K562 (cell line): ENCODE measurements around the gene MRPS33. TPM values are rescaled to one million over a fixed set of nuclear protein-coding genes. Genes with fewer than 3 reads are reported as not detected.

Source experiments
- ATAC-seq: fragments of 200-7000 bp; cut with Tn5 transposase; 3 replicates; pipeline ENCODE4 v1.9.1; 2020; ENCODE audit warnings: moderate library complexity
- BruUV-seq: library from RNA; stranded (reverse); fragments of 400-500 nt; replicated peaks from 2 replicates; lab custom pipeline; 2021; lab: Mats Ljungman, UMichigan
- CTCF ChIA-PET: fragments of 300-600 bp; formaldehyde crosslinking; extraction: SDS; loops from one replicate; lab custom pipeline; 2021; ENCODE audit warnings: low intra/inter-chr PET ratio; lab: Yijun Ruan, JAX
- POLR2A ChIA-PET: fragments of 300-600, 350-650 bp; sonication (Branson Sonifier 250); formaldehyde crosslinking; extraction: SDS; loops from one replicate; lab custom pipeline; 2021; ENCODE audit warnings: antibody characterized with exemption, inconsistent platforms; lab: Yijun Ruan, JAX
- DNase-seq, 4 experiments: peaks; one replicate each; pipeline versions ENCODE4 v3.0.0 to v3.0.0-alpha.2; 2011 to 2018; ENCODE audit warnings: low spot score in 3 of 4, mixed read lengths in 3 of 4; ENCODE audit errors: extremely low read depth in 1 of 4
- FAIRE-seq: peaks from 2 replicates; lab custom pipeline; 2011; peaks lifted over from hg19 to GRCh38; lab: Jason Lieb, UNC
- H2AFZ ChIP-seq: 2 replicates; pipeline ENCODE4 v1.6.0; 2011; ENCODE audit warnings: low read depth, low read length, control low read depth, inconsistent platforms
- H3K27ac ChIP-seq: fragments of 200-600 bp; 3 replicates; pipeline ENCODE4 v1.8.0; 2011; ENCODE audit warnings: low read depth, mild to moderate bottlenecking, control low read depth, inconsistent platforms, low read length, moderate library complexity, mixed read lengths; ENCODE audit errors: extremely low read depth
- H3K27me3 ChIP-seq, 2 experiments: fragments of 300-600 bp in 1 of 2; 2 replicates in 1 of 2; 3 replicates in 1 of 2; pipeline versions ENCODE4 v1.6.0 to v1.8.0; 2011; ENCODE audit warnings: inconsistent platforms in 2 of 2, low read length in 2 of 2, mild to moderate bottlenecking in 1 of 2, mixed read lengths in 1 of 2, moderate library complexity in 1 of 2; ENCODE audit not compliant: control insufficient read depth in 2 of 2, insufficient read depth in 2 of 2
- H3K36me3 ChIP-seq: fragments of 300-600 bp; 3 replicates; pipeline ENCODE4 v1.8.0; 2011; ENCODE audit warnings: mild to moderate bottlenecking, low read length, inconsistent platforms; ENCODE audit not compliant: control insufficient read depth, insufficient read depth
- H3K4me1 ChIP-seq, 2 experiments: fragments of 200-600 bp in 1 of 2; replicated peaks in 1 of 2; 2 replicates in 1 of 2; 3 replicates in 1 of 2; pipeline versions ENCODE4 v1.5.1 to v1.8.0; 2011; ENCODE audit warnings: inconsistent platforms in 2 of 2, low read length in 2 of 2, mild to moderate bottlenecking in 1 of 2, mixed read lengths in 1 of 2, moderate library complexity in 1 of 2; ENCODE audit not compliant: control insufficient read depth in 2 of 2, insufficient read depth in 2 of 2
- H3K4me2 ChIP-seq: 2 replicates; pipeline ENCODE4 v1.6.1; 2011; ENCODE audit warnings: low read length, control low read depth, inconsistent platforms, mixed read lengths; ENCODE audit not compliant: insufficient read depth
- H3K4me3 ChIP-seq: fragments of 200-600 bp; sonication (generic), shearing (Covaris generic); 2 replicates; pipeline ENCODE4 v1.5.1; 2016; ENCODE audit warnings: control low read depth, inconsistent platforms
- H3K79me2 ChIP-seq: fragments of 200-600 bp; 3 replicates; pipeline ENCODE4 v1.8.0; 2011; ENCODE audit warnings: low read length, inconsistent platforms; ENCODE audit not compliant: control insufficient read depth, insufficient read depth
- H3K9ac ChIP-seq, 2 experiments: 2 replicates each; pipeline versions ENCODE4 v1.6.0 to v1.6.1; 2011; ENCODE audit warnings: low read depth in 2 of 2, low read length in 2 of 2, control low read depth in 1 of 2, inconsistent platforms in 1 of 2, mild to moderate bottlenecking in 1 of 2, mixed read lengths in 1 of 2; ENCODE audit not compliant: insufficient read depth in 1 of 2
- H3K9me1 ChIP-seq: one replicate; pipeline ENCODE4 v1.6.0; 2011; ENCODE audit warnings: inconsistent platforms, mild to moderate bottlenecking, low read length, moderate library complexity; ENCODE audit not compliant: control insufficient read depth, insufficient read depth
- H3K9me3 ChIP-seq: replicated peaks from 2 replicates; pipeline ENCODE4 v1.5.1; 2011; ENCODE audit warnings: low read depth, low read length, inconsistent platforms; ENCODE audit not compliant: control insufficient read depth, insufficient read depth
- H4K20me1 ChIP-seq: replicated peaks from 2 replicates; pipeline ENCODE4 v1.6.1; 2011; ENCODE audit warnings: low read length, inconsistent platforms, mixed read lengths; ENCODE audit not compliant: control insufficient read depth, insufficient read depth
- CTBP1 ChIP-seq: fragments of 450-650 bp; IDR thresholded peaks from 2 replicates; pipeline ENCODE4 v1.6.1; 2016; ENCODE audit warnings: borderline replicate concordance
- FOSL1 ChIP-seq: fragments of 200-800 bp; sonication (Bioruptor generic); conservative IDR thresholded peaks from 2 replicates; pipeline ENCODE4 v1.6.1; 2016; ENCODE audit warnings: missing genetic modification characterization, missing compliant biosample characterization
- OTX1 ChIP-seq: fragments of 450-650 bp; formaldehyde crosslinking; IDR thresholded peaks from 2 replicates; pipeline ENCODE4 v1.4.0; 2022; ENCODE audit warnings: mild to moderate bottlenecking
- RBM25 ChIP-seq: fragments of 200-400 bp; formaldehyde crosslinking; IDR thresholded peaks from 2 replicates; pipeline ENCODE4 v1.6.1; 2018; ENCODE audit warnings: low read length, low read depth, moderate library complexity; ENCODE audit not compliant: severe bottlenecking
- ZKSCAN1 ChIP-seq: fragments of 150-350 bp; IDR thresholded peaks from 2 replicates; pipeline ENCODE4 v1.6.1; 2016; ENCODE audit warnings: low read depth, low read length
- ZNF239 ChIP-seq: fragments of 250-450 bp; sonication (Bioruptor Pico); IDR thresholded peaks from 2 replicates; pipeline ENCODE4 v1.4.0; 2020; ENCODE audit warnings: mild to moderate bottlenecking
- WGBS: fragments of 100-300 bp; shearing (Covaris generic); methylation state at CpG from one replicate; pipeline ENCODE4 v1.1.6; 2016; ENCODE audit warnings: low coverage, mixed read lengths; ENCODE audit not compliant: insufficient coverage; ENCODE audit errors: missing lambda C conversion rate; 5-methylcytosine and 5-hydroxymethylcytosine counted together
- in situ Hi-C: fragments of 300-500 bp; cut with MboI; formaldehyde crosslinking; loops from 4 replicates; pipeline ENCODE4 v1.15.0; 2018; ENCODE audit warnings: inconsistent platforms, mixed read lengths
- intact Hi-C: fragments of 100-400 bp; cut with micrococcal nuclease; formaldehyde crosslinking; loops from 2 replicates; pipeline ENCODE4 v1.14.2; 2022
- polyA plus RNA-seq, 8 experiments: library from polyadenylated mRNA; depleted of rRNA in 4 of 8; stranded (reverse) in 5 of 8; unstranded in 3 of 8; fragments of >200 nt; fragmentation: Nextera tagmentation in 2 of 8; fragmentation: Illumina TruSeq in 1 of 8; extraction: Ambion mirVana in 2 of 8; extraction: Trizol in 1 of 8; gene quantifications; 2 replicates each; pipeline versions ENCODE4 v1.2.1 to v1.2.3, GENCODE V29; 2011 to 2014; ENCODE audit warnings: inconsistent platforms in 1 of 8, missing spikeins in 1 of 8
- total RNA-seq, 7 experiments: library from RNA; depleted of rRNA in 6 of 7; stranded (reverse); fragments of >200 nt in 6 of 7; fragmentation: Illumina TruSeq in 2 of 7; extraction: Trizol in 2 of 7; gene quantifications; 2 replicates each; pipeline versions ENCODE4 v1.2.1 to v1.2.3, GENCODE V29; 2011 to 2021; ENCODE audit warnings: low replicate concordance in 1 of 7
- TF ChIP-seq, protein P1 (sequence below), 2 experiments: fragments of 200-800 bp in 1 of 2; sonication (Bioruptor generic) in 1 of 2; sonication (generic) in 1 of 2; formaldehyde crosslinking in 1 of 2; IDR thresholded peaks in 1 of 2; conservative IDR thresholded peaks in 1 of 2; 2 replicates each; pipeline versions ENCODE4 v1.5.0 to v1.6.1; 2016 to 2020; ENCODE audit warnings: missing compliant biosample characterization in 1 of 2, missing genetic modification characterization in 1 of 2, missing genetic modification reagents in 1 of 2

Gene MRPS33
- total and polyA plus RNA-seq, 9 of the 15 experiments (the other 6 are each of a cell fraction or from before 2014, with no cell fraction given), result 81.1 to 442 (median 149) TPM

GRCh38 chr7:141017555-141017954, 2.8 kb upstream of the MRPS33 start:
- no peaks in the 10 kb centered on the region for H3K9me1 ChIP-seq
- no peak overlapping the region for H3K4me2 ChIP-seq
- POLR2A ChIA-PET, result no interaction called here
- ATAC-seq (no peak), DNase-seq (no peak), FAIRE-seq (no peak)
- H3K9me3 ChIP-seq, result peaks cover 5% of the 10 kb centered on the region
- no peak overlapping the region for H3K4me3 ChIP-seq
- H3K36me3 ChIP-seq, result no peaks in the 10 kb centered on the region
- H2AFZ ChIP-seq, result no peak overlapping the region
- CTCF ChIA-PET, result no interaction called here
- WGBS, result 5% methylated on average over 3 of the region's 3 CpGs
- H3K9ac ChIP-seq, result no peak overlapping the region
- in situ Hi-C loops, result no loop called here
- intact Hi-C loops, result no loop called here
- peaks cover 0 to 2% of the 10 kb centered on the region in 2 experiments; a peak in 1 of 5 replicates for H3K27me3 ChIP-seq
- H3K79me2 ChIP-seq, result peaks cover 16% of the 10 kb centered on the region
- peaks cover 4 to 13% of the 10 kb centered on the region in 2 experiments; a peak in 2 of 5 replicates for H3K4me1 ChIP-seq
- BruUV-seq, result no TSS peak
- no peak overlapping the region for H3K27ac ChIP-seq
- TF ChIP-seq CTBP1, result no peak
- TF ChIP-seq OTX1 (CRISPR knock-in tag), result no peak
- no peak for TF ChIP-seq ZNF239 (CRISPR knock-in tag)
- H4K20me1 ChIP-seq, result no peaks in the 10 kb centered on the region

DNA sequence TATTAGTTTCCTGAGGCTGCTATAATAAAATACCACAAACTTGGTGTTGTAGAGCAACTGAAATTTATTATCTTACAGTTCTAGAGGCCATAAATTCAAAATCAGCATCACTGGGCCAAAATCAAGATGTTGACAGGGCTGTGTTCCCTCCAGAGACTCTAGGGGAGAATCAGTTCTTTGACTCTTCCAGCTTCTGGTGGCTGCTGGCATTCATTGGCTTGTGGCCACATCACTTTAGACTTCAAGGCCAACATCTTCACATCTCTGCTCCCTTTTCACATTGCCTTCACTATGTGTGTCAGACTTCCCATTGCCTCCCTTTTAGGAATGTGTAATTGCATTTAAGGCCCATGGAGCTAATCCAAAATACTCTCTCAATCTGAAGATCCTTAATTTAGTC, 1.6 kb upstream of the MRPS33 start:
- DNase-seq (no peak), ATAC-seq (no peak)
- H3K4me3 ChIP-seq, result no peak overlapping the region
- H3K36me3 ChIP-seq, result peaks cover 3% of the 10 kb centered on the region; the same call in 1 of the 3 replicates
- no TSS peak for BruUV-seq
- no peak overlapping the region for H3K9ac ChIP-seq
- H2AFZ ChIP-seq, result no peak overlapping the region
- no peak overlapping the region for H3K27ac ChIP-seq
- no peaks in the 10 kb centered on the region for H4K20me1 ChIP-seq
- intact Hi-C loops, result no loop called here
- CTCF ChIA-PET, result no interaction called here
- peaks cover 5% of the 10 kb centered on the region for H3K9me3 ChIP-seq
- in situ Hi-C loops, result no loop called here
- peaks cover 0 to 2% of the 10 kb centered on the region in 2 experiments; a peak in 1 of 5 replicates for H3K27me3 ChIP-seq
- H3K79me2 ChIP-seq, result peaks cover 27% of the 10 kb centered on the region
- H3K4me2 ChIP-seq, result no peak overlapping the region
- TF ChIP-seq RBM25, result peak; percentile 68
- TF ChIP-seq, protein P1, sequence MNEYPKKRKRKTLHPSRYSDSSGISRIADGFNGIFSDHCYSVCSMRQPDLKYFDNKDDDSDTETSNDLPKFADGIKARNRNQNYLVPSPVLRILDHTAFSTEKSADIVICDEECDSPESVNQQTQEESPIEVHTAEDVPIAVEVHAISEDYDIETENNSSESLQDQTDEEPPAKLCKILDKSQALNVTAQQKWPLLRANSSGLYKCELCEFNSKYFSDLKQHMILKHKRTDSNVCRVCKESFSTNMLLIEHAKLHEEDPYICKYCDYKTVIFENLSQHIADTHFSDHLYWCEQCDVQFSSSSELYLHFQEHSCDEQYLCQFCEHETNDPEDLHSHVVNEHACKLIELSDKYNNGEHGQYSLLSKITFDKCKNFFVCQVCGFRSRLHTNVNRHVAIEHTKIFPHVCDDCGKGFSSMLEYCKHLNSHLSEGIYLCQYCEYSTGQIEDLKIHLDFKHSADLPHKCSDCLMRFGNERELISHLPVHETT (CRISPR knock-in tag; conservative IDR thresholded peaks at IDR 0.05 in 1 of 2, IDR thresholded peaks at IDR 0.05 in 1 of 2), result no peak
- no peak for TF ChIP-seq ZKSCAN1
- no peak for TF ChIP-seq FOSL1 (tag)
- TF ChIP-seq, all 486 proteins: peak for 1
- H3K4me1 ChIP-seq, result peaks cover 8 to 20% of the 10 kb centered on the region in 2 experiments; a peak in 2 of 5 replicates
- no peak for FAIRE-seq
- POLR2A ChIA-PET, result no interaction called here
- H3K9me1 ChIP-seq, result no peaks in the 10 kb centered on the region
